Measurements from ENCODE around the gene UNC119.

GRCh38 chr17:28575126-28575795, 22.8 kb upstream of the UNC119 start:
- TF ChIP-seq POLR2A (IDR thresholded peaks at IDR 0.05) (no peak), EP300 (IDR thresholded peaks at IDR 0.05) (no peak)
- TF ChIP-seq, protein P1, sequence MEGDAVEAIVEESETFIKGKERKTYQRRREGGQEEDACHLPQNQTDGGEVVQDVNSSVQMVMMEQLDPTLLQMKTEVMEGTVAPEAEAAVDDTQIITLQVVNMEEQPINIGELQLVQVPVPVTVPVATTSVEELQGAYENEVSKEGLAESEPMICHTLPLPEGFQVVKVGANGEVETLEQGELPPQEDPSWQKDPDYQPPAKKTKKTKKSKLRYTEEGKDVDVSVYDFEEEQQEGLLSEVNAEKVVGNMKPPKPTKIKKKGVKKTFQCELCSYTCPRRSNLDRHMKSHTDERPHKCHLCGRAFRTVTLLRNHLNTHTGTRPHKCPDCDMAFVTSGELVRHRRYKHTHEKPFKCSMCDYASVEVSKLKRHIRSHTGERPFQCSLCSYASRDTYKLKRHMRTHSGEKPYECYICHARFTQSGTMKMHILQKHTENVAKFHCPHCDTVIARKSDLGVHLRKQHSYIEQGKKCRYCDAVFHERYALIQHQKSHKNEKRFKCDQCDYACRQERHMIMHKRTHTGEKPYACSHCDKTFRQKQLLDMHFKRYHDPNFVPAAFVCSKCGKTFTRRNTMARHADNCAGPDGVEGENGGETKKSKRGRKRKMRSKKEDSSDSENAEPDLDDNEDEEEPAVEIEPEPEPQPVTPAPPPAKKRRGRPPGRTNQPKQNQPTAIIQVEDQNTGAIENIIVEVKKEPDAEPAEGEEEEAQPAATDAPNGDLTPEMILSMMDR (IDR thresholded peaks at IDR 0.05): no peak
